GM15510 (cell line): ENCODE data around the gene GMPS.

ENCODE experiments used
- POLR2A ChIP-seq: IDR thresholded peaks from 3 replicates; pipeline ENCODE4 v1.6.1; 2011; ENCODE audit warnings: borderline replicate concordance; ENCODE audit not compliant: insufficient read length; ENCODE audit errors: extremely low read depth

GMPS gene

DNA sequence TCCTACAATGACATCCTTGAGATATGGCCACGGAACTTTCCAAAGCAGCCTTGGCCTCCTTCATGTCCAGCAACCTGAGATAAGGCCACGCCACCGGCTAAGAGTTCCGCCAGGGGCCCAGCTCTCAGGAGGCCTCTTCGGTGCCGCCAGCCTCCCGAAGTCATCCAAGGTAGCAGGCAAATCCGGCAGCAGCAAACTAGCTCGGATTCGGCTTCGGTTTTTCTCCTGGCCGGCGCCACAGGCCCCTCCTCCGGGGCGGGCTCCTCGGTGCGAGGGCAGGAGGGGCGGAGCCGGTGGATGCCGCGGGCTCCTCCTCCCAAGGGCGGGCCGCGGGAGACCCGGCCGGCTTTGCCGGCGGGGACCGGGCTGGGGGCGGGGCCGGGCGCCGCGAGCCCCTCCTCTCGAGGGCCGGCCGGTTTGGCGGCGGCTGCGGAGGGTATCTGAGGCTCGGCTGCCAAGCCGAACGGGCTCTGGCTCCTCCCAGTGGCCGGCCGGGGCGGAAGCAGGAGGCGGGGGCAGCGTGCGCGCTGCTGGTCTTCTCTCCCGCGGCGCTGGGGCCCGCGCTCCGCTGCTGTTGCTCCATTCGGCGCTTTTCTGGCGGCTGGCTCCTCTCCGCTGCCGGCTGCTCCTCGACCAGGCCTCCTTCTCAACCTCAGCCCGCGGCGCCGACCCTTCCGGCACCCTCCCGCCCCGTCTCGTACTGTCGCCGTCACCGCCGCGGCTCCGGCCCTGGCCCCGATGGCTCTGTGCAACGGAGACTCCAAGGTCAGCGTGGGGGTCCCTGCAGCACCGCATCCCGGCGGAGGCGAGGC lies at the start of gene GMPS:
Gene GMPS, plus strand, starts transcription at position 518 of the 812 bp plus-strand sequence. Its CDS starts 221 bp downstream, at position 739.
- peak; percentile 70 for TF ChIP-seq POLR2A

DNA sequence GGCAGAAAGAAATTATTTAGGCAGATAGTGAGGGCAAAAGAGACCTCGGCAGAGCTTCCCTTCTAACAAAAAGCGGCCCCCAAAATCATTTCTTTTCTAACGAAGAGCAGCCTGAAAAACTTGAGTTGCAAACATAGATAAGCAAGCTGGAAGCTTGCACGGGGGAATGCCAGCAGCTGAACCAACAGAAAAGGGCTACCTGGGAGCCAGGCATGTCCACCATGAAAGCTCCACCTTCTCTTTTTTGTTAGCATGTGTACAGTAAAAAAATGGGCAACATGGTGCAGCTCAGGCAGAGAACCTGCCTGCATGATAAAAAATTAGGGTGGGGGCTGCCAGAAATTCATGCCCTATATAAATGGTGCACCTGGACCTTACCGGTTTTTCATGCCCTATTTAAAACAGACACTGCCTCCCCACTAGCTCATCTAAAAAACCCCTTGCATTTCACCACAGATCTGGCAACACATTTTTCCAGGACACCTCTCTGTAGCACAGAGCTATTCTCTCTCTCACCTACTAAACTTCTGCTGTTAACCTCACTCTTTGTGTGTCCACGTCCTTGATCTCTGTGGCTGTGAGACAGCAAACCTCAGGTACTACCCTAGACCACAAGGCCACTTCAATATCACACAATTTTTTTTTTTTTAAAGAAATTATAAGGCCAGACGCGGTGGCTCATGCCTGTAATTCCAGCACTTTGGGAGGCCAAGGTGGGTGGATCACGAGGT lies 34.9 kb upstream of the GMPS start:
- no peak for TF ChIP-seq POLR2A

DNA sequence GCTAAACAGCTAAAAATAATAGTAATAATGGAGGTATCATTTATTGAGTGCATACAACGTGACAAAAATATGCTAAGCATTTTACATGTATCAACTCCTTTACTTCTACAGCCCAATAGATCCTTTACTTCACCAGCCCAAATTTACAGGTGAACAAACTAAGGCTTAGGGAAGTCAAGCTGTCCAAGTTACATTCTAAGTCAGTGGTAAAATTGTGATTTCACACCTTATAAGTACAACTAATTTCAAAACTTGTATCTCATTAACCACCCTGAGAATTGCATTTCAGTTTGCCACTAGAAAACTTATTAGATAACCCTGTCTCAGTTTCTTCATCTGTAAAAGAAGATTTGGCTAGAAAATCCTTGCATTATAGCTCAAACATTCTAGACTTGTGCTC lies 26.9 kb upstream of the GMPS start:
- no peak for TF ChIP-seq POLR2A

- no peak for TF ChIP-seq POLR2A
Measured at GRCh38 chr3:155846119-155846518, 24.3 kb upstream of the GMPS start.

DNA sequence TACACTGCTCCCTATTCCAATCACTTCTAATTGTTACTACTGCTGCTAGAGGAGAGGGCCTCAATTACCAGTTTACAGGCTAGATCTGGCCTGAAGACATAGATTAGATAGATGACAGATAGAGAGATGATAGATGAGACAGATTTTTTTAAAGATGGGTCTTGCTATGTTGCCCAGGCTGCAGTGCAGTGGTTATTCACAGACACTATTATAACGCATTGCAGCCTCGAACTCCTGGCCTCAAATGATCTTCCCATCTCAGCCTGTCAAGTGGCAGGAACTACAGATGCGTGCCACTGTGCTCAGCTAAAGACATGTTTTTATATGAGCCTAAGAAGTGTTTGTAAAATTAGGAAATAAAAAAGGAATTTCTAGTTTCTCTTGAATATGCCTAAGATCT lies 22.5 kb upstream of the GMPS start:
- no peak for TF ChIP-seq POLR2A

DNA sequence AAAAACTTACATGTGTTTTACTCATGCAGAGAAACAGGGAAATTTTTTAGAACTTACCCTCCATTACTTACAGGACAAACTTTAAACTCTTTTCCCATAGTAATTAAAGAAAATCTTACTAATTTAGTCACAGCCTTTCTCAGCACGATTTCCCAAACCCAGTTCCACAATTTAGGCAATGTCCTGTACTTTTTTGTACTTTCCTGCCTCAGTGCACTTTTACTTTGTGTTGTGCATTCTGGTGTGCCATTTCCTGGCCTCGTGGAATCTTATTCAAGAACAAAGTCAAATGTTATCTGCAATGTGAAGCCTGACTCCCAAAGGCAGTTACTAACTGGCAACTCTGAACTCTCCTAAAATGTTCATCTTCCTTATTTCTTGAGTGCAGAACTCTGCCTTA lies 18.1 kb upstream of the GMPS start:
- TF ChIP-seq POLR2A, result no peak

GRCh38 chr3:155853214-155854140 lies 17.0 kb upstream of the GMPS start:
- TF ChIP-seq POLR2A, result no peak

DNA sequence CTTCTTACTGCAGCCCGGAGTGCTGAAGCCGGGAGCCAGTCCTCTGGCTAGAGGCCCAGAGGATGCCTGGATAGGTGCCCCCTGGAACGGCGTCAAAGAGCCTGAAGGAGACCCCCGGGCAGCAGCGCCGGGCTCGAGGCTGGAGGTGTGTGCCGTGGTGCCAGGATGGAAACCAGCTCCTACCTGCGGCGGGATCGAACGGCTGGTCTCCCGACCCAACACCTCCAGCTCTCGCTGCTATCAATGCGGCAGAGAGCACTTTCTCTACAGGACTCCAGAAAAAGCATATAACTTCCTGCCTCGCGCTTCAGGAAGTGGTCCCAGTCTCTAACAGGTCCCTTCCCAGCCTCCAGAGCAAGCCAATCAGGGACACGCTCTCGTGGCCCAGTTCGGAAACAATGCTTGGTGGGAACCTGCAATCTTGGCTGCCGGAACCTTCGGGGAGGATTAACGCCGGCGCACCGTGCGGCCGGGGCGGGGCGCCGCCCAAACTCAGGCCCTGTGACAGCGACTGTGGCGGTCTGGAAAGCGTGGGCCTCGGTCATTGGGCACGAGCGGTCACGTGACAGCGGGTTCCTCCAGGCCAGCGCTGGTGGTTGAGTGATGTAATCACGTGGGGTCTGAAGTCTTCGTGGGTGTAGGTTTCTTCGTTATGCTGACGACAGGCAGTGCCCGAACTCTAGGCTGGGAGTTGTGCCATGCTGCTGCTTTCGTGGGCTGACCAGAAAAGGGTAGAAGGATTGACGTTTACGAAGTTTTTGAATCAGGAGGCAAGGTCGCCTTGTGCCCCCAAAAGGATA lies 16.1 kb upstream of the GMPS start, which contains the start of gene SLC33A1:
Gene SLC33A1, minus strand, starts transcription at position 287 of the 800 bp plus-strand sequence. CDS start 430 bp downstream, outside the sequence.
- peak; percentile 78 for TF ChIP-seq POLR2A

DNA sequence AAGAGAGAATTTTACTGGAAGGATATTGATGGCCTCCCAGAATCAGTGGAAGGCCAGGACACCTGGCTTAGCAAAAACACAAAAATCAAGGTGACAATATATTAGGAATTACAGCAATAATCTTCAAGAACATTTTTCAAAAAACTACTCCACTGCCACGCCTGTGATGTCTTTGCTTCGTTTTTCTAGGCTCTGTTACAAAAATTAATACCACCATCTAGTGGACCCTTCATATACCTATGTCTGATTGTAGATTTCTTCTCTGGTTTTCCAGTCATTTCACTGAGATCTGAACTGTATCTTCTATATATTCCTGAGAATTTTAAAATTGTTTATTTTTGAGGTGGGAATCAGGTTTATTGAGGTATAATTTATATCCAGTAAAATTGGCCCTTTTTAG lies 10.6 kb upstream of the GMPS start:
- TF ChIP-seq POLR2A, result no peak

- TF ChIP-seq POLR2A, result no peak
Measured at GRCh38 chr3:155861476-155862183, 8.8 kb upstream of the GMPS start.

DNA sequence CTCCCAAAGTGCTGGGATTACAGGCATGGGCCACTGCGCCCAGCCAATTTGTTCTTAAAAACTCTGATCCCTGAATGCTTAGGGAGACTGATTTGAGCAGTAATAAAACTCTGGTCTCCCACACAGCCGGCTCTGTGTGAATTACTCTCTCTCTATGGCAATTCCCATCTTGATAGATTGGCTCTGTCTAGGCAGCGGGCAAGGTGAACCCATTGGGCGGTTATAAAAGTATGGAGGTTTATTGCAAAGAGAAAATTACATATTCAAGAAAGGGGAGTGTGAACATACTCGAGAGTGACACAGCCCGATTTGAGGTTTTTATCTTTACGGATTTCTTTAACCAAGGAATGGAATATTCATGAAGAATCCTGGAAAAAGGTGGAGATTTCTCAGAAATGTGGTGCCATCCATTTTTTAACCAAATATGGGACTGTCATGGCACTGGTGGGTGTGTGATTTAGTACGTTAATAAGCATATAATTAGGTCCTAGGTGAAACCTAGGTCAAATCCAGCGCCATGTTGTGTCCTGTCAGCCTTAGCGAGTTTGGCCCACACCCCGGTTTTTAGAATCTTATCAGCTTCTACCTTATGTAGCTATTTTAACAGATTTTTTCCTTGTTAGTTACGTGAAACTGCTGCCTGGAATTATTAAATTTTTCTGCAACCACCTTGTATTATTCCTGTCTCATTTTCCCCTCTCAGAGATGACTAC lies 7.2 kb upstream of the GMPS start:
- TF ChIP-seq POLR2A, result no peak

GRCh38 chr3:155869691-155870090 lies 759 bp upstream of the GMPS start:
- no peak for TF ChIP-seq POLR2A
